HG03558 (cell line): ENCODE data around the gene CXXC5.

Source experiments
- ATAC-seq: cut with Tn5 transposase; IDR thresholded peaks from one replicate; pipeline ENCODE4 v1.9.1; 2021; ENCODE audit warnings: moderate number of reproducible peaks; ENCODE audit not compliant: unreplicated experiment; ENCODE audit errors: extremely low read depth

CXXC5 gene

GRCh38 chr5:139677736-139678613 lies 29.8 kb downstream of the CXXC5 start:
- no peak for ATAC-seq

GRCh38 chr5:139678751-139679750 lies 30.9 kb downstream of the CXXC5 start:
- no peak for ATAC-seq

GRCh38 chr5:139680368-139681111 lies 32.4 kb downstream of the CXXC5 start:
- ATAC-seq: no peak

GRCh38 chr5:139681112-139681458 lies 32.9 kb downstream of the CXXC5 start:
- ATAC-seq: no peak

- no peak for ATAC-seq
These were observed 33.3 kb downstream of the CXXC5 start for GRCh38 chr5:139681466-139681865.

- ATAC-seq: no peak
These were observed 34.1 kb downstream of the CXXC5 start for GRCh38 chr5:139682016-139682975.

GRCh38 chr5:139683295-139684271 lies 35.4 kb downstream of the CXXC5 start:
- no peak for ATAC-seq

GRCh38 chr5:139684350-139684880 lies 36.3 kb downstream of the CXXC5 start:
- no peak for ATAC-seq

- no peak for ATAC-seq
These were observed 37.0 kb downstream of the CXXC5 start for GRCh38 chr5:139684881-139685749.

GRCh38 chr5:139685886-139686285 lies 37.7 kb downstream of the CXXC5 start:
- ATAC-seq: no peak

- no peak for ATAC-seq
These were observed 38.2 kb downstream of the CXXC5 start for GRCh38 chr5:139686356-139686705.

GRCh38 chr5:139686706-139687441 lies 38.7 kb downstream of the CXXC5 start:
- ATAC-seq: no peak

- ATAC-seq: no peak
These were observed 39.5 kb downstream of the CXXC5 start for GRCh38 chr5:139687656-139688055.

- no peak for ATAC-seq
These were observed 40.0 kb downstream of the CXXC5 start for GRCh38 chr5:139688088-139688702.

GRCh38 chr5:139688751-139689372 lies 40.7 kb downstream of the CXXC5 start:
- ATAC-seq: no peak
